H1 (cell line): Measurements from ENCODE around the gene ASAP3. TPM values are rescaled to one million over a fixed set of nuclear protein-coding genes. Genes with fewer than 3 reads are reported as not detected.

Experiments
- ASH2L ChIP-seq: fragments of 200-600, 300-600 bp; sonication (generic); IDR thresholded peaks from one replicate; pipeline ENCODE4 v1.7.1; 2017; ENCODE audit warnings: low read length
- CBX5 ChIP-seq: fragments of 300-800, 300-1000 bp; sonication (generic); IDR thresholded peaks from 2 replicates; pipeline ENCODE4 v1.7.1; 2016; ENCODE audit warnings: antibody characterized with exemption, low read length, low read depth
- FOSL1 ChIP-seq: IDR thresholded peaks from 2 replicates; pipeline ENCODE4 v1.6.1; 2011; ENCODE audit warnings: mild to moderate bottlenecking, low read depth, low read length, moderate library complexity; ENCODE audit not compliant: insufficient read depth
- SP4 ChIP-seq: IDR thresholded peaks from 2 replicates; pipeline ENCODE4 v1.6.1; 2012; ENCODE audit warnings: low read length, inconsistent platforms
- ZNF274 ChIP-seq: IDR thresholded peaks from 2 replicates; pipeline ENCODE4 v1.7.0; 2012; ENCODE audit warnings: low read length, borderline replicate concordance; ENCODE audit errors: extremely low read depth
- polyA plus RNA-seq, 7 experiments: library from polyadenylated mRNA; depleted of rRNA in 3 of 7; stranded (reverse) in 5 of 7; unstranded in 2 of 7; fragments of >200 nt in 5 of 7; fragments of 200-250 nt in 2 of 7; gene quantifications; 1 replicate in 5 of 7; 2 replicates in 1 of 7; 4 replicates in 1 of 7; pipeline versions ENCODE4 v1.2.1 to v1.2.3, GENCODE V29; 2011 to 2013; ENCODE audit warnings: missing spikeins in 2 of 7, mixed read lengths in 2 of 7
- total RNA-seq: library from RNA; stranded (reverse); fragmentation: NEBNext Ultra II Directional; extraction: Animal tissue kit (Norgen Biotek cat#: 25700); gene quantifications from 2 replicates; pipeline ENCODE4 v1.2.1, GENCODE V29; 2021
- TF ChIP-seq, protein P1 (sequence below): IDR thresholded peaks from 2 replicates; pipeline ENCODE4 v1.6.1; 2012; ENCODE audit warnings: low read length, inconsistent platforms

The ASAP3 gene
- total and polyA plus RNA-seq, 2 of the 8 experiments (the other 6 are each of a cell fraction or from before 2014, with no cell fraction given): 53.1 to 58.0 TPM

DNA sequence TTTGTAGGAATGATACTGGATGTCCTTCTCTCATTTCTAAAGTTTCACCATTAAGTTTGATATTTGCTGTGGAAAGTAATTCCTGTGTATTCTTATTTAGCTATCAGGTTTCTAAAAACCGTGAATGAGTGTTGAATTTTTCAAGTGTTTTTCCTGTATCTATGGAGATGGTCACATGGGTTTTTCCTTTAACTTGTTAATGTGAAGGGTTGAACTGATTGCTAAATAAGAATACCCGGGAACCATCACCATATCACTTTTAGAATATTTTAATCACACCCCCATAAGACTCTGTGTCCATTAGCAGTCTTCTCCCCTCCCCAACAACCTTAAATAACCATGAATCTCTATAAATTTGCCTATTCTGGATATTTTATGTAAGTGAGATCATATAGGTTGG, 16.5 kb upstream of the ASAP3 start (continued):
- TF ChIP-seq FOSL1 (no peak), ASH2L (no peak), CBX5 (no peak), ZNF274 (no peak), SP4 (no peak)
- TF ChIP-seq, protein P1, sequence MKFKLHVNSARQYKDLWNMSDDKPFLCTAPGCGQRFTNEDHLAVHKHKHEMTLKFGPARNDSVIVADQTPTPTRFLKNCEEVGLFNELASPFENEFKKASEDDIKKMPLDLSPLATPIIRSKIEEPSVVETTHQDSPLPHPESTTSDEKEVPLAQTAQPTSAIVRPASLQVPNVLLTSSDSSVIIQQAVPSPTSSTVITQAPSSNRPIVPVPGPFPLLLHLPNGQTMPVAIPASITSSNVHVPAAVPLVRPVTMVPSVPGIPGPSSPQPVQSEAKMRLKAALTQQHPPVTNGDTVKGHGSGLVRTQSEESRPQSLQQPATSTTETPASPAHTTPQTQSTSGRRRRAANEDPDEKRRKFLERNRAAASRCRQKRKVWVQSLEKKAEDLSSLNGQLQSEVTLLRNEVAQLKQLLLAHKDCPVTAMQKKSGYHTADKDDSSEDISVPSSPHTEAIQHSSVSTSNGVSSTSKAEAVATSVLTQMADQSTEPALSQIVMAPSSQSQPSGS: no peak
